Central memory CD8-positive, alpha-beta T cell (primary cell): ENCODE data around the gene LRRC70.

ENCODE experiments used
- ATAC-seq: fragments of 150-1000 bp; cut with Tn5 transposase; replicated peaks from 2 replicates; pipeline ENCODE4 v1.10.0; 2022; ENCODE audit warnings: mild to moderate bottlenecking, moderate FRiP score, moderate number of reproducible peaks; ENCODE audit not compliant: poor library complexity, severe bottlenecking; ENCODE audit errors: extremely low read depth
- DNase-seq, 2 donors: peaks; one replicate each; pipeline ENCODE4 v3.0.0; 2021; ENCODE audit warnings: low spot score in 2 of 2
- H3K27ac Mint-ChIP-seq: one replicate; pipeline ENCODE4 v1.8.0; 2022; ENCODE audit warnings: low read depth, mild to moderate bottlenecking, moderate library complexity, mixed read lengths
- H3K27me3 Mint-ChIP-seq: one replicate; pipeline ENCODE4 v1.8.0; 2022; ENCODE audit warnings: mixed read lengths
- H3K36me3 Mint-ChIP-seq: one replicate; pipeline ENCODE4 v1.8.0; 2022; ENCODE audit warnings: mild to moderate bottlenecking, moderate library complexity, mixed read lengths; ENCODE audit not compliant: insufficient read depth
- H3K4me1 Mint-ChIP-seq: one replicate; pipeline ENCODE4 v1.8.0; 2022; ENCODE audit warnings: mixed read lengths
- H3K4me3 Mint-ChIP-seq: one replicate; pipeline ENCODE4 v1.8.0; 2022; ENCODE audit warnings: mild to moderate bottlenecking, moderate library complexity, mixed read lengths
- H3K9me3 Mint-ChIP-seq: one replicate; pipeline ENCODE4 v1.8.0; 2022; ENCODE audit warnings: mixed read lengths

LRRC70 gene, protein sequence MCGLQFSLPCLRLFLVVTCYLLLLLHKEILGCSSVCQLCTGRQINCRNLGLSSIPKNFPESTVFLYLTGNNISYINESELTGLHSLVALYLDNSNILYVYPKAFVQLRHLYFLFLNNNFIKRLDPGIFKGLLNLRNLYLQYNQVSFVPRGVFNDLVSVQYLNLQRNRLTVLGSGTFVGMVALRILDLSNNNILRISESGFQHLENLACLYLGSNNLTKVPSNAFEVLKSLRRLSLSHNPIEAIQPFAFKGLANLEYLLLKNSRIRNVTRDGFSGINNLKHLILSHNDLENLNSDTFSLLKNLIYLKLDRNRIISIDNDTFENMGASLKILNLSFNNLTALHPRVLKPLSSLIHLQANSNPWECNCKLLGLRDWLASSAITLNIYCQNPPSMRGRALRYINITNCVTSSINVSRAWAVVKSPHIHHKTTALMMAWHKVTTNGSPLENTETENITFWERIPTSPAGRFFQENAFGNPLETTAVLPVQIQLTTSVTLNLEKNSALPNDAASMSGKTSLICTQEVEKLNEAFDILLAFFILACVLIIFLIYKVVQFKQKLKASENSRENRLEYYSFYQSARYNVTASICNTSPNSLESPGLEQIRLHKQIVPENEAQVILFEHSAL

DNA sequence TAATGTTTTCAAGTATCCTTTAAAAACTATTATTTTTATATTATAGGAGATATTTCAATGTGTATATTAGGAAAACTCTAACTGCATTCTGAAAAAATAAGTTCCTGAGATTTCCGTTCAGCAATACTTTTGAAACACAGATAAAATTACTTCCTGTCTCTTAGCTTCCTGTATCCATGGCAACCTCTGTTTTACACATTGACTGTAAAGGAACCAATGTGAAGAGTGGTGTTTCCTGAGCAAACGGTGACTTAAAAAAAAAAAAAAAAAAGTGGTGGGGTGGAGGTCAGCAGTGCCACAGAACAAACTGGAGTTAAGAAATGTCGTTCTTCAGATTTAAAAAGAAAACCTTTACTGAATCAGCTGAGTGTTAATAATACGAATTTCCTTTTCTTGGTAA is at the start of gene LRRC70:
Gene LRRC70, plus strand, starts transcription at position 280 of the 400 bp plus-strand sequence. CDS start 620 bp downstream, outside the sequence.
- peak within 1 kb of the TSS; percentile 63 for H3K4me3 Mint-ChIP-seq
- peaks cover 19% of the 10 kb centered on the region for H3K4me1 Mint-ChIP-seq
- ATAC-seq (peak; percentile 99), DNase-seq (no peak)
- H3K9me3 Mint-ChIP-seq: no peaks in the 10 kb centered on the region
- peaks cover 7% of the 10 kb centered on the region for H3K36me3 Mint-ChIP-seq
- peak within 1 kb of the TSS; percentile 95 for H3K27ac Mint-ChIP-seq
- H3K27me3 Mint-ChIP-seq: no peaks in the 10 kb centered on the region

GRCh38 chr5:62533597-62533996 is 45.0 kb upstream of the LRRC70 start:
- DNase-seq: no peak
- H3K4me1 Mint-ChIP-seq: peaks cover 4% of the 10 kb centered on the region
- H3K9me3 Mint-ChIP-seq: no peaks in the 10 kb centered on the region
- H3K36me3 Mint-ChIP-seq: no peaks in the 10 kb centered on the region
- H3K27me3 Mint-ChIP-seq: no peaks in the 10 kb centered on the region
- ATAC-seq: no peak
- no peak overlapping the region for H3K4me3 Mint-ChIP-seq
- no peak overlapping the region for H3K27ac Mint-ChIP-seq

DNA sequence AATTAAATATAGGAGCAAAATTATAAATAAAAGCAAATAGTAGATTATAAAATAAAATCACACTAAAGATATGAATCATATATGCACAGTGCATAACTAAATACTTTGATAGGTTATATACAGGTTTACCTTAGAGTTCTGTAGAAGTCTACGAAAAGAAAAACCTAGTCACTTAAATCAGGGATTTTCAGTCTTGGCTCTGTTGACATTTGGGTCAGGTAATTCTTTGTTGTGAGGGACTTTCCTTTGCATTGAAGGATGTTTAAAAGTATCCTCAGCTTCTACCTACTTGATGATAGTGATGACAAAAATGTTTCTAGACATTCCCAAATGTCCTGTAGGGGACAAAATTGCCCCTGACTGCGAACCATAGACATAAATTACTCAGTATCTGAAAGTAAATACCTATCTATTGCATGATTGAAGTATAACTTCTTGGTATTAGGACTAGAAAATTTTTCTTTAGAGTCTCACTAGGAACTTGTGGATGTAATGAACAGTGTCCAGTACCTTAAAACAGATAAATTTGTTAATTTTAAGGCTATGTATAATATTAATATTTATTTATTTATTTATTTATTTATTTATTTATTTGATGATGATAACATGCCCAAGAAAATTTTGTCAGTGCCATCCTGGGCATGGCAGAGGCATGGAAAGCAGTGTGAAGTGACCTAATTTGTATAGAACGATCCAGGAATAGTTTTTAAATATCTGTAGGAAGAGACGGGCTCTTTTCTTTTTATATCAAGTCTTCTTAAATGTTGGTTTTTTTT is 44.0 kb upstream of the LRRC70 start:
- no peaks in the 10 kb centered on the region for H3K9me3 Mint-ChIP-seq
- H3K4me3 Mint-ChIP-seq: no peak overlapping the region
- ATAC-seq (no peak), DNase-seq (no peak)
- H3K27me3 Mint-ChIP-seq: no peaks in the 10 kb centered on the region
- no peak overlapping the region for H3K27ac Mint-ChIP-seq
- no peaks in the 10 kb centered on the region for H3K36me3 Mint-ChIP-seq
- peaks cover 5% of the 10 kb centered on the region for H3K4me1 Mint-ChIP-seq

DNA sequence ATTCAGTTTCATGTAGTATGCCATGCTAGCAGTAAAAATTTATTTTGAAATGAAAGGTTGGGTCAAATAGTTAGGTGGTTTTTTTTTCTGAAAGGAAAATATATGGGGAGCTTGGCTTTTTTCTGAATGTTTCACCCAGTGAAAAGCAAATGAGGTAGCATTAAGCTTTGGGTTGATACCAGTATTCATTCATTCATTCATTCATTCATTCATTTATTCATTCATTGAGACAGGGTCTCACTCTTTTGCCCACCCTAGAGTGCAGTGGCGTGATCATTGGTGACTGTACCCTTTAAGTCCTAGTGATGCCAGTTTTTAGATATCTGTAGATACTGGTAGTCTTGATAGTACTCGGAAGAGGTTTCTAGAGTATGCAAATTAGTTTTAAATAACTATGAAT is 42.4 kb upstream of the LRRC70 start:
- peaks cover 2% of the 10 kb centered on the region for H3K36me3 Mint-ChIP-seq
- no peak overlapping the region for H3K4me3 Mint-ChIP-seq
- H3K4me1 Mint-ChIP-seq: peaks cover 5% of the 10 kb centered on the region
- DNase-seq (no peak), ATAC-seq (no peak)
- no peak overlapping the region for H3K27ac Mint-ChIP-seq
- no peaks in the 10 kb centered on the region for H3K9me3 Mint-ChIP-seq
- no peaks in the 10 kb centered on the region for H3K27me3 Mint-ChIP-seq

DNA sequence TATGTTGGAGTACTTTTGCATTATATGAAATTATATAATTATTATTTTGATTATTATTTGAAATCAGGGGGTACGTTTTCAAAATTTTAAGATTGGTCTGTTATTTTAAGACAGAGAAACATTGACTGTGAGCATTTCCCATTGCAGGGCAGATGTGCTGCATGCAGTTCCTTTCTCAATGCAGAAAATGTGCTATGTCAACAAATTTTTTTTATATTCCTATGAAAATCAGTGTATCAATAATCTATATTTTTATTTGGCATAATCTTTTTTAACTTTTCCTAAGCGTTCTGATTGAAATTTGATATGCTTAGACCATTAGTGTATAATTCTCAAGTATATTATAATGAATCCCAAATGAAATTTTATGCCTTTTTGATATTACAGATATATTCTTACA is 41.8 kb upstream of the LRRC70 start:
- Mint-ChIP-seq H3K27me3 (no peaks in the 10 kb centered on the region), H3K9me3 (no peaks in the 10 kb centered on the region), H3K27ac (no peak overlapping the region), H3K4me1 (peaks cover 5% of the 10 kb centered on the region), H3K36me3 (peaks cover 2% of the 10 kb centered on the region), H3K4me3 (no peak overlapping the region)
- ATAC-seq: no peak
- DNase-seq: no peak

- H3K36me3 Mint-ChIP-seq: peaks cover 2% of the 10 kb centered on the region
- no peaks in the 10 kb centered on the region for H3K27me3 Mint-ChIP-seq
- no peak for DNase-seq
- peaks cover 5% of the 10 kb centered on the region for H3K4me1 Mint-ChIP-seq
- peak; percentile 40 for ATAC-seq
- no peak overlapping the region for H3K4me3 Mint-ChIP-seq
- H3K27ac Mint-ChIP-seq: peak overlapping the region; percentile 52
- H3K9me3 Mint-ChIP-seq: no peaks in the 10 kb centered on the region
These were observed 40.3 kb upstream of the LRRC70 start for GRCh38 chr5:62538017-62538942.

DNA sequence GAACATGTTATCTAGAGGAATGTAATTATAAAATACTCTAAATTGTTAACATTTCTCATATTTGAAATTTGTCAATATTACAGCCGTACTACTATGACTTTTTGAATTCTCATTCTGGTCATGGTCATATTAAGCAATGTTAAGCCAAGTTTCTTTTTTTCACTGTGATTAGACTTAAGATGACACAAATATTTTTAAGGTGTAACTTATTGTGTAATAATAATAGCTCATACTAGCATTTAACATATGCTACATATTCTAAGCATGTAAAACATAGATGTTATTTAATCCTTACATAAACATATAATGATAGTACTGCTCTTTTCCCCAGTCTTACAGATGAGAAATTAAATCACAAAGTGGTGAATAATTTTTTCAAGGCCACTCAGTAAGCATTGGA is 35.9 kb upstream of the LRRC70 start:
- no peak overlapping the region for H3K4me3 Mint-ChIP-seq

GRCh38 chr5:62547945-62548630 is 30.5 kb upstream of the LRRC70 start:
- no peak for ATAC-seq
- peaks cover 16% of the 10 kb centered on the region for H3K36me3 Mint-ChIP-seq
- DNase-seq: no peak

More for the DNA sequence above, 35.9 kb upstream of the LRRC70 start:
- no peak for DNase-seq
- no peak overlapping the region for H3K27ac Mint-ChIP-seq
- ATAC-seq: no peak
- peaks cover 13% of the 10 kb centered on the region for H3K36me3 Mint-ChIP-seq
- H3K9me3 Mint-ChIP-seq: no peaks in the 10 kb centered on the region
- H3K27me3 Mint-ChIP-seq: no peaks in the 10 kb centered on the region
- H3K4me1 Mint-ChIP-seq: peaks cover 5% of the 10 kb centered on the region

DNA sequence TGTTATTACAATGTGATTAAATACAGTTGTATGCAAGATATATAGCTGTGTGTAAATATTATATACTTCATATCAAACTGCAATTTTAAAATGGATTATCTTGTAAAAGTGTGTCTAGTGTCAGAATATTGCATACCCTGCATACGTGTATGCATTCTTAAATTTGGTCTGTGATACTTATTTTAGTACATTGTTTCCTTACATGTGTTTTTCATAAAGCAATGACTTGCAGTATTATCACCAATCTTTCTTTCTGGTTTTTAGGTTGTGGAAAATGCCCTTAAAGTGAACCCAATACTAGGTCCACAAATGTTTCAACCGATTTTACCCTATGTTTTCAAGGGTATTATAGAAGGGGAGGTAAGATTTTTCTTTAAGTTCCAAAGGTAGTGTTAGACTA is 28.5 kb upstream of the LRRC70 start:
- Mint-ChIP-seq H3K4me1 (no peaks in the 10 kb centered on the region), H3K9me3 (no peaks in the 10 kb centered on the region), H3K4me3 (no peak overlapping the region), H3K36me3 (peaks cover 11% of the 10 kb centered on the region), H3K27me3 (no peaks in the 10 kb centered on the region), H3K27ac (no peak overlapping the region)
- no peak for ATAC-seq
- DNase-seq: no peak

More at GRCh38 chr5:62547945-62548630, 30.5 kb upstream of the LRRC70 start:
- H3K27me3 Mint-ChIP-seq: no peaks in the 10 kb centered on the region
- H3K4me3 Mint-ChIP-seq: no peak overlapping the region
- peak overlapping the region; percentile 24 for H3K27ac Mint-ChIP-seq
- H3K4me1 Mint-ChIP-seq: no peaks in the 10 kb centered on the region
- no peaks in the 10 kb centered on the region for H3K9me3 Mint-ChIP-seq

- H3K27ac Mint-ChIP-seq: no peak overlapping the region
- ATAC-seq: no peak
- peaks cover 9% of the 10 kb centered on the region for H3K36me3 Mint-ChIP-seq
- no peaks in the 10 kb centered on the region for H3K9me3 Mint-ChIP-seq
- no peak overlapping the region for H3K4me3 Mint-ChIP-seq
- no peaks in the 10 kb centered on the region for H3K4me1 Mint-ChIP-seq
- H3K27me3 Mint-ChIP-seq: no peaks in the 10 kb centered on the region
- no peak for DNase-seq
These were observed 22.7 kb upstream of the LRRC70 start for GRCh38 chr5:62555930-62556329.

DNA sequence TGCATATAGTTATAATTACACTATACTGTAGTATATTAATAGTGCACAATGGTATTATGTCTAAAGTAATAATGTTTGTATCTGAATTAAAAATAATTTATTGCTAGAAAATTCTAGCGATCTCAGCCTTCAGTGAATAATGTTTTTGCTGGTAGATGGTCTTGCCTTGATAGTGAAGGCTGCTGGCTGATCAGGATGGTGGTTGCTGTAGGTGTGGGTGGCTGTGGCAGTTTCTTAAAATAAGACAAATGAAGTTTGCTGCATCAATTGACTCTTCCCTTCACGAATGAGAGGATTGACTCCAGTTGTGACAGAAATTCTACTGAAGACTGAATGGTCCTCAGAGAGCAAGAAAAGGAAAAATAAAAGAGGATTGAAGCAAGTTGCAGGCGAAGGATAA is 19.7 kb upstream of the LRRC70 start:
- no peak overlapping the region for H3K27ac Mint-ChIP-seq
- no peak overlapping the region for H3K4me3 Mint-ChIP-seq
- DNase-seq (no peak), ATAC-seq (no peak)
- no peaks in the 10 kb centered on the region for H3K4me1 Mint-ChIP-seq
- no peaks in the 10 kb centered on the region for H3K9me3 Mint-ChIP-seq
- peaks cover 6% of the 10 kb centered on the region for H3K36me3 Mint-ChIP-seq
- H3K27me3 Mint-ChIP-seq: no peaks in the 10 kb centered on the region
